C1 segment of cervical spinal cord (tissue), 14 donors: ENCODE data around the gene KLHDC8B.
"Not testable (repeated sequence)": the region's sequence is repeated elsewhere in the genome, so short reads cannot be mapped to it uniquely, and the experiment has no call there.

Experiments
- DNase-seq, 14 donors: peaks; one replicate each; lab custom pipeline; 2025; lab: John Stamatoyannopoulos, UW

KLHDC8B gene

GRCh38 chr3:49181351-49181750, 10.0 kb downstream of the KLHDC8B start:
- no peak for DNase-seq

DNA sequence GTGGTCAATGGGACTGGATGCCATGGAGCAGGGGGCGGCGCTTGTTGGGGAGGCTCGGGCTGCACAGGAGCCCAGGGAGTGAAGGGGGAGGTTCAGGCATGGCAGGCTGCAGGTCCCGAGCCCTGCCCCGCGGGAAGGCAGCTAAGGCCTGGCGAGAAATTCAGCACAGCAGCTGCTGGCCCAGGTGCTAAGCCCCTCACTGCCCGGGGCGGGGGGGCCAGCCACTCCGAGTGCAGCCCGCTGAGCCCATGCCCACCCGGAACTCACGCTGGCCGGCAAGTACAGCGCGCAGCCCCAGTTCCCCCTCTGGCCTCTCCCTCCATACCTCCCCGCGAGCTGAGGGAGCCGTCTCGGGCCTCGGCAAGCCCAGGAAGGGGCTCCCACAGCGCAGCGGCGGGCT, 11.3 kb downstream of the KLHDC8B start:
- DNase-seq, result no peak

- no peak for DNase-seq
Observed at GRCh38 chr3:49183873-49184272, 12.5 kb downstream of the KLHDC8B start.

- DNase-seq, result no peak
Observed at GRCh38 chr3:49191741-49192140, 20.3 kb downstream of the KLHDC8B start.

GRCh38 chr3:49198161-49198560, 26.8 kb downstream of the KLHDC8B start:
- DNase-seq, result no peak

DNA sequence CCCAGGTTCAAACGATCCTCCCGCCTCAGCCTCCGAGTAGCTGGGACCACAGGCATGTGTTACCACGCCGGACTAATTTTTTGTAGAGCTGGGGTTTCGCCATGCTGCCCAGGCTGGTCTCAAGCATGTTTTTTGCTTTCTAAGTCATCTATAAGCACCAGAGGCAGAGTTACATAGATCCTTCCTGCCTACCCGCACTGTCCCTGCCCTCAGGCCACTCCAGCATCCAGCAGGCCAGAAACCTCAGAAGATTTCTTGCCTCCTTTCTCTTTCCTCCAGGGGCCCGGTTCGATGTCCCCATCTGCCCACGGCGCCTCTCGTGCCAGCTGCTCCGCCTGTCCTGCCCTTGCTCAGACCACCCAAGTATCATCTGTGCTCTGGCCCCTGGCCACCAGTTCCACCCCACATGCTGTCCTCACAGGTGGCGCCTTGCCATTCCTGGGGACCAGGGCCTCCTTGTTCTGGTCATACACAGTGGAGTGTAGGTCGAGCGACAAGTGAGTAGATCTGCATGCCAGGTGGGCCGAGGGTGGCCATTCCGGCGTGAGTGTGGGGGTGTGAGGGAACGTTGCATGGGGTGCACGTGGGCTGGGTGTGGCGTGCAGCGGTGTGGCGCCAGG, 27.3 kb downstream of the KLHDC8B start:
- DNase-seq, result no peak

DNA sequence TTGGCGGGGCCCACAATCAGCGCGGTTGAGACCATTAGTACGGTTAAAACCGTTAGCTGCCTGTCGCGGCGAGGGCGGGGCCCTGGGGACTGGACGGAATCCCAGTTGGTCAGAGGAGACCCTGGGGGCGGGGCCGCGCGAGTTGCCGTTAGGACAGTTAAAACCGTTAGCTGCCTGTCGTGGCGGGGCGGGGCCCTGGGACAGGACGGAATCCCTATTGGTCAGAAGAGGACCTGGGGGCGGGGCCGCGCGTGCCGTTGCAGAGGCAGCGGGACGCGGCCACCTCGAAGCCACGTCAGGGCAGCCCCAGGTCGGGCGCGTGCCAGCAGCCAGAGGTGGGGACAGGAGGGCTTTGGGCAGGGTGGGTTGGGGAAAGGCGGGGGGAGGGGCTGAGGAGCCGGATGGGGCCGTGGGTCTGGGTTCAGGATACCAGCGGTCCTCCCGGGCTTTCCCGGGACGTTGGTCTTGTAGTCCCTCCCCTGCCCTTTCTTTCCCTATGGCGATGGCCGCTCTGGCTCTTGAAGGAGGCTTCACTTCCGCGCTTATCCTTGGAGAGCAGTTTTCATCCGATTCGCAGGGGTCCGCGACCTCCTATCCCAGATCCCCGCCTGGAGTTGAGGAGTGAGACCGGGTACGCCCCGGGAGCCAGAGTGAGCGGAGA, 28.0 kb downstream of the KLHDC8B start:
- DNase-seq, result peak in 10 of 14 donors; percentile 7 to 70 (median 26)

DNA sequence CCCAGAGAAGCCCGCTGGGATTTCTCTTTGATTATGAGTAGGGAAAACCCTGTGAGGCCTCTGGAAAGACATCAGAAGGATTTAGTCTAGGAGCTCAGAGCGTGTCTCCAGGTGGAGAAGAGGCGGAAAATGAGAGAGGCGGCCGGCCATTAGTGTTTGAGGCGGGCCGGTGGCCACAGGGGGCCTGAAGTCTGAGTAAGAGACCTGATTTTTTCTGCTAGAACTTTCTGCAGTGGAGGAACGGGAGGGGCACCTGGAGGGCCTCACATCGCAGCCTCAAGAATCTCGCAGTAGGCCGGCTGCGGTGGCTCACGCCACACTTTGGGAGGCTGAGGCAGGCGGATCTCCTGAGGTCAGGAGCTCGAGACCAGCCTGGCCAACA, 28.5 kb downstream of the KLHDC8B start:
- no peak for DNase-seq

DNA sequence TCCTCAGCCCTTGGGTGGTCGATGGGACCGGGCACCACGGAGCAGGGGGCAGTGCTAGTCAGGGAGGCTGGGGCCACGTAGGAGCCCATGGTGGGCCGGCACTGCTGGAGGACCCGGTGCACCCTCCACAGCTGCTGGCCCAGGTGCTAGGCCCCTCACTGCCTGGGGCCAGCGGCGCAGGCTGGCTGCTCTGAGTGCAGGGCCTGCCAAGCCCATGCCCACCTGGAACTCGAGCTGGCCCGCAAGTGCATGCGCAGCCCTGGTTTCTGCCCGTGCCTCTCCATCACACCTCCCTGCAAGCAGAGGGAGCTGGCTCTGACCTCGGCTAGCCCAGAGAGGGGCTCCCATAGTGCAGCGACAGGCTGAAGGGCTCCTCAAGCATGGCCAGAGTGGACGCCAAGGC, 42.1 kb downstream of the KLHDC8B start:
- no peak for DNase-seq

- no peak for DNase-seq
Observed at GRCh38 chr3:49213998-49214397, 42.6 kb downstream of the KLHDC8B start.

- DNase-seq, result not testable (repeated sequence)
Observed at GRCh38 chr3:49216687-49217086, 45.3 kb downstream of the KLHDC8B start.

DNA sequence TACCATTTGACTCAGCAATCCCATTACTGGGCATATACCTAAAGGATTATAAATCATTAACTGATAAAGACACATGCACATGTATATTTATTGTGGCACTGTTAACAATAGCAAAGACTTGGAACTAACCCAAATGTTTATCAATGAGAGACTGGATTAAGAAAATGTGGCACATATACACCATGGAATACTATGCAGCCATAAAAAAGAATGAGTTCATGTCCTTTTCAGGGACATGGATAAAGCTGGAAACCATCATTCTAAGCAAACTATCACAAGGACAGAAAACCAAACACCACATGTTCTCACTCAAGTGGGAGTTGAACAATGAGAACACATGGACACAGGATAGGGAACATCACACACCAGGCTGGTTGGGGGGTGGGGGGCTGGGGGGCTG, 45.7 kb downstream of the KLHDC8B start:
- not testable (repeated sequence) for DNase-seq

DNA sequence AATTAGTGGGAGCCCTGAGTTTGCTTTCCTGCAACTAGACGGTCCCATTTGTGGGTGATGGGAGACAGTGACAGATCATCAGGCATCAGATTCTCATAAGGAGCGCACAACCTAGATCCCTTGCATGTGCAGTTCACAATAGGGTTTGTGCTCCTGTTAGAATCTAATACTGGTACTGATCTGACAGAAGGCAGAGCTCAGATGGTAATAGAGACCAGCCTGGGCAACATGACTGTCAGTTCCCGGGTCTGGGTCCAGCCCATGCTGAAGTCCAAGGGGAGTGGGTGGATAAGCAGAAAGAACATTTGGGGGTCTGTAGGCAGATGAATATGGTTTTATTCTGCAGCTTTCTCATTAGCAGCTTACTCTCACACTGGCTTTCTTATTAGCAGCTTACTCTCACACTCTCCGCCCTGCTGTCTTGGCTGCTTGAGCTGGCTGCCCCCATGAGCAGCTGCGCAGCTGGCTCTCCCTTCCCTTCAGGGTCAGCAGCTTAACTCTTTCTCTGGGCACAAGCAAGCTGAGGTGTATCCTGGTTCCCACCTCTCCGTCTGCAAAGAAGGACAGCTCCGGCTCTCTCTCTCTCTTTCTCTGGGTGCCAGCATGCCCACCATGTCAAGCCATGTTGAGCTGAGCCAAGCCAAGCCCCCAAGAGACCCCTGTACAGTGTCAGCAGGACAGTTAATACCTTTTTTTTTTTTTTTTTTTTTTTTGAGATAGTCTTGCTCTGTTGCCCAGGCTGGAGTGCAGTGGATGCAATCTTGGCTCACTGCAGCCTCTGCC, 46.5 kb downstream of the KLHDC8B start:
- peak in 1 of 14 donors; percentile 8 for DNase-seq

GRCh38 chr3:49218471-49218989, 47.1 kb downstream of the KLHDC8B start:
- peak in 1 of 14 donors; percentile 10 for DNase-seq

DNA sequence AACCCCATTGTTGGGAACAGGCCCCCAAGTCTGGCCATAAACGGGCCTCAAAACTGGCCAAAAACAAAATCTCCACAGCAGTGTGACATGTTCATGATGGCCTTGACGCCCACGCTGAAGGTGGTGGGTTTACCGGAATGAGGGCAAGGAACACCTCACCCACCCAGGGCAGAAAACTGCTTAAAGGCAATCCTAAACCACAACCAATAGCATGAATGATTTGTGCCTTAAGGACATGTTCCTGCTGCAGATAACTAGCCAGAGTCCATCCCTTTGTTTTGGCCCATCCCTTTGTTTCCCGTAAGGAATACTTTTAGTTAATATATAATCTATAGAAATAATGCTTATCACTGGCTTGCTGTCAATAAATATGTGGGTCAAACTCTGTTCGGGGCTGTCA, 47.7 kb downstream of the KLHDC8B start:
- DNase-seq, result no peak

DNA sequence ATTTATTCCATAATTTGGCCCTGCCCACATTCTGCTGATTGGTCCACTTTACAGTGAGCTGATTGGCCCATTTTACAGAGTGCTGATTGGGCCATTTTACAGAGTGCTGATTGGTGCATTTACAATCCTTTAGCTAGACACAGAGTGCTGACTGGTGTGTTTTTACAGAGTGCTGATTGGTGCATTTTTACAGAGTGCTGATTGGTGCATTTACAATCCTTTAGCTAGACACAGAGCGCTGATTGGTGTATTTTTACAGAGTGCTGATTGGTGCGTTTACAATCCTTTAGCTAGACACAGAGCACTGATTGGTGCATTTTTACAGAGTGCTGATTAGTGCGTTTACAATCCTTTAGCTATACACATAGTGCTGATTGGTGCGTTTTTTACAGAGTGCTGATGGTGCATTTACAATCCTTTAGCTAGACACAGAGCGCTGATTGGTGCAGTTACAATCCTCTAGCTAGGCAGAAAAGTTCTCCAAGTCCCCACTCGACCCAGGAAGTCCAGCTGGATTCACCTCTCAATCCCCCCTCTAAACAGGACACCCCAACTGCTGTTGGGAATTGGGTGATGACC, 49.7 kb downstream of the KLHDC8B start:
- DNase-seq, result not testable (repeated sequence)

- no peak for DNase-seq
Observed at GRCh38 chr3:49222002-49222401, 50.6 kb downstream of the KLHDC8B start.
